H9 (cell line): ENCODE results near the gene PSTPIP1. TPM values are rescaled to one million over a fixed set of nuclear protein-coding genes. Genes with fewer than 3 reads are reported as not detected.
A peak's percentile ranks its signal among the peaks of the same experiment; 100 is the strongest.

Source experiments
- DNase-seq: peaks from one replicate; pipeline ENCODE4 v3.0.0-alpha.2; 2017
- H2AFZ ChIP-seq: one replicate; pipeline ENCODE4 v1.6.1; 2013; ENCODE audit warnings: mild to moderate bottlenecking, low read length, control low read depth, moderate library complexity
- H2AK5ac ChIP-seq: 2 replicates; pipeline ENCODE4 v1.6.1; 2013; ENCODE audit warnings: low read length, control low read depth, mixed read lengths; ENCODE audit not compliant: insufficient read length
- H2BK120ac ChIP-seq: one replicate; pipeline ENCODE4 v1.6.1; 2013; ENCODE audit warnings: low read depth, mild to moderate bottlenecking, low read length, control low read depth, inconsistent platforms; ENCODE audit not compliant: poor library complexity, severe bottlenecking
- H2BK12ac ChIP-seq: 2 replicates; pipeline ENCODE4 v1.6.1; 2013; ENCODE audit warnings: low read length, control low read depth, mixed read lengths, low read depth; ENCODE audit not compliant: insufficient read length
- H2BK15ac ChIP-seq: 2 replicates; pipeline ENCODE4 v1.6.1; 2013; ENCODE audit warnings: low read depth, low read length, control low read depth
- H2BK20ac ChIP-seq: one replicate; pipeline ENCODE4 v1.6.1; 2013; ENCODE audit warnings: low read depth, mild to moderate bottlenecking, low read length, control low read depth, inconsistent platforms; ENCODE audit not compliant: poor library complexity, severe bottlenecking
- H2BK5ac ChIP-seq: 2 replicates; pipeline ENCODE4 v1.6.1; 2013; ENCODE audit warnings: low read length, control low read depth, mixed read lengths; ENCODE audit not compliant: insufficient read length
- H3K14ac ChIP-seq: 2 replicates; pipeline ENCODE4 v1.6.1; 2013; ENCODE audit warnings: low read length, control low read depth; ENCODE audit not compliant: insufficient read depth
- H3K18ac ChIP-seq: 2 replicates; pipeline ENCODE4 v1.6.1; 2013; ENCODE audit warnings: low read depth, mild to moderate bottlenecking, mixed read lengths, low read length, control low read depth; ENCODE audit not compliant: insufficient read length
- H3K23ac ChIP-seq: 2 replicates; pipeline ENCODE4 v1.6.1; 2013; ENCODE audit warnings: low read length, control low read depth, mixed read lengths, low read depth; ENCODE audit not compliant: insufficient read length
- H3K23me2 ChIP-seq: 2 replicates; pipeline ENCODE4 v1.6.1; 2013; ENCODE audit warnings: low read depth, mild to moderate bottlenecking, mixed read lengths, low read length, control low read depth; ENCODE audit not compliant: insufficient read length, poor library complexity, severe bottlenecking
- H3K27ac ChIP-seq: 2 replicates; pipeline ENCODE4 v1.5.1; 2013; ENCODE audit warnings: low read length, control low read depth, mixed read lengths, low read depth; ENCODE audit not compliant: insufficient read length
- H3K27me3 ChIP-seq: 2 replicates; pipeline ENCODE4 v1.6.1; 2013; ENCODE audit warnings: low read length, control low read depth, inconsistent platforms; ENCODE audit not compliant: insufficient read depth
- H3K4ac ChIP-seq: 2 replicates; pipeline ENCODE4 v1.6.1; 2013; ENCODE audit warnings: low read depth, mild to moderate bottlenecking, control low read depth, inconsistent platforms, low read length, moderate library complexity
- H3K4me1 ChIP-seq: 2 replicates; pipeline ENCODE4 v1.6.1; 2013; ENCODE audit warnings: low read length, control low read depth, inconsistent platforms; ENCODE audit not compliant: insufficient read depth
- H3K4me2 ChIP-seq: 2 replicates; pipeline ENCODE4 v1.6.1; 2013; ENCODE audit warnings: low read length, control low read depth, mixed read lengths; ENCODE audit not compliant: insufficient read length, insufficient read depth
- H3K56ac ChIP-seq: 2 replicates; pipeline ENCODE4 v1.6.1; 2013; ENCODE audit warnings: low read depth, mild to moderate bottlenecking, mixed read lengths, low read length, control low read depth; ENCODE audit not compliant: insufficient read length
- H3K79me1 ChIP-seq: 2 replicates; pipeline ENCODE4 v1.6.1; 2013; ENCODE audit warnings: low read depth, mild to moderate bottlenecking, moderate library complexity, low read length, control low read depth, inconsistent platforms; ENCODE audit not compliant: insufficient read depth, poor library complexity, severe bottlenecking
- H3K79me2 ChIP-seq: 2 replicates; pipeline ENCODE4 v1.6.1; 2013; ENCODE audit warnings: low read length, control low read depth, inconsistent platforms; ENCODE audit not compliant: insufficient read depth
- H3K9ac ChIP-seq: 2 replicates; pipeline ENCODE4 v1.6.1; 2013; ENCODE audit warnings: low read length, control low read depth, mixed read lengths; ENCODE audit not compliant: insufficient read length; ENCODE audit errors: extremely low read depth
- H3K9me3 ChIP-seq: one replicate; pipeline ENCODE4 v1.6.1; 2013; ENCODE audit warnings: low read depth, low read length, inconsistent platforms; ENCODE audit not compliant: control insufficient read depth
- H3T11ph ChIP-seq: one replicate; pipeline ENCODE4 v1.6.1; 2013; ENCODE audit warnings: mild to moderate bottlenecking, low read length, control low read depth, inconsistent platforms
- H4K20me1 ChIP-seq: one replicate; pipeline ENCODE4 v1.6.1; 2013; ENCODE audit not compliant: control insufficient read depth, insufficient read length, insufficient read depth
- H4K5ac ChIP-seq: 2 replicates; pipeline ENCODE4 v1.6.1; 2013; ENCODE audit warnings: low read depth, mild to moderate bottlenecking, mixed read lengths, low read length, control low read depth; ENCODE audit not compliant: insufficient read length
- H4K8ac ChIP-seq: replicated peaks from 2 replicates; pipeline ENCODE4 v1.6.1; 2013; ENCODE audit warnings: low read length, control low read depth, mixed read lengths, low read depth; ENCODE audit not compliant: insufficient read length
- H4K91ac ChIP-seq: 2 replicates; pipeline ENCODE4 v1.6.1; 2013; ENCODE audit warnings: low read depth, mild to moderate bottlenecking, moderate library complexity, mixed read lengths, low read length, control low read depth; ENCODE audit not compliant: insufficient read length
- H3K27ac Mint-ChIP-seq, 3 experiments: 2 replicates in 2 of 3; 3 replicates in 1 of 3; pipeline ENCODE4 v1.8.0; 2020 to 2021; ENCODE audit warnings: mixed read lengths in 3 of 3, mild to moderate bottlenecking in 1 of 3, moderate library complexity in 1 of 3
- H3K27me3 Mint-ChIP-seq: 2 replicates; pipeline ENCODE4 v1.8.0; 2021; ENCODE audit warnings: low read depth, mild to moderate bottlenecking, moderate library complexity, mixed read lengths
- H3K36me3 Mint-ChIP-seq, 3 experiments: 2 replicates in 2 of 3; 3 replicates in 1 of 3; pipeline ENCODE4 v1.8.0; 2020 to 2021; ENCODE audit warnings: low read depth in 3 of 3, mixed read lengths in 3 of 3; ENCODE audit not compliant: insufficient read depth in 1 of 3
- H3K4me1 Mint-ChIP-seq, 2 experiments: 2 replicates each; pipeline ENCODE4 v1.8.0; 2020; ENCODE audit warnings: mixed read lengths in 2 of 2
- H3K4me3 Mint-ChIP-seq, 2 experiments: 2 replicates in 1 of 2; 3 replicates in 1 of 2; pipeline ENCODE4 v1.8.0; 2020 to 2021; ENCODE audit warnings: mild to moderate bottlenecking in 2 of 2, mixed read lengths in 2 of 2, moderate library complexity in 1 of 2
- H3K9me3 Mint-ChIP-seq, 2 experiments: 2 replicates in 1 of 2; 3 replicates in 1 of 2; pipeline ENCODE4 v1.8.0; 2020; ENCODE audit warnings: mild to moderate bottlenecking in 2 of 2, mixed read lengths in 2 of 2, moderate library complexity in 1 of 2
- CTCF ChIP-seq: fragments of 200-600 bp; sonication (generic); conservative IDR thresholded peaks from 3 replicates; pipeline ENCODE4 v1.8.0; 2021; ENCODE audit warnings: antibody characterized with exemption, mild to moderate bottlenecking
- WGBS: extraction: QIAGEN DNeasy Blood & Tissue Kit; methylation state at CpG from one replicate; pipeline ENCODE4 v1.1.7; 2013; ENCODE audit warnings: missing lambda C conversion rate, low lambda C conversion rate, mixed read lengths; ENCODE audit not compliant: insufficient read length; ENCODE audit errors: extremely low coverage; 5-methylcytosine and 5-hydroxymethylcytosine counted together
- total RNA-seq: library from RNA; stranded (reverse); gene quantifications from 2 replicates; pipeline ENCODE4 v1.2.1, GENCODE V29; 2021

PSTPIP1 gene
- total RNA-seq, 1 experiment from 2014 or later = 1.8 TPM

GRCh38 chr15:77040673-77041072, 45.7 kb downstream of the PSTPIP1 start:
- H4K20me1 ChIP-seq = no peaks in the 10 kb centered on the region
- H3K14ac ChIP-seq = no peak overlapping the region
- no peak overlapping the region for H2BK12ac ChIP-seq
- H3K27ac ChIP-seq = no peak overlapping the region
- H2AK5ac ChIP-seq = no peak overlapping the region
- no peak overlapping the region for H4K8ac ChIP-seq
- no CpG with 5 or more reads among the region's 5 CpGs for WGBS
- Mint-ChIP-seq H3K4me3 (no peak overlapping the region; a peak in 1 of 5 replicates), H3K36me3 (peaks cover 25 to 54% (median 53%) of the 10 kb centered on the region in 3 experiments), H3K27ac (peak overlapping the region in 1 of 3 experiments; percentile 46; a peak in 3 of 7 replicates), H3K27me3 (peaks cover 4% of the 10 kb centered on the region; the same call in 1 of the 2 replicates), H3K4me1 (no peaks in the 10 kb centered on the region), H3K9me3 (peaks cover 17 to 18% of the 10 kb centered on the region in 2 experiments)
- no peak overlapping the region for H3K18ac ChIP-seq
- no peak overlapping the region for H3K56ac ChIP-seq
- H3T11ph ChIP-seq = no peak overlapping the region
- H3K4ac ChIP-seq = no peak overlapping the region
- no peaks in the 10 kb centered on the region for H3K79me1 ChIP-seq
- no peaks in the 10 kb centered on the region for H3K4me1 ChIP-seq
- no peak overlapping the region for H4K91ac ChIP-seq
- no peaks in the 10 kb centered on the region for H3K23me2 ChIP-seq
- H2BK5ac ChIP-seq = no peak overlapping the region
- no peak for TF ChIP-seq CTCF
- no peak overlapping the region for H2AFZ ChIP-seq
- no peak overlapping the region for H4K5ac ChIP-seq
- DNase-seq = no peak
- H2BK20ac ChIP-seq = no peak overlapping the region
- no peak overlapping the region for H3K4me2 ChIP-seq
- no peak overlapping the region for H3K9ac ChIP-seq
- H2BK120ac ChIP-seq = no peak overlapping the region
- no peak overlapping the region for H3K23ac ChIP-seq
- no peaks in the 10 kb centered on the region for H3K27me3 ChIP-seq
- no peaks in the 10 kb centered on the region for H3K9me3 ChIP-seq
- no peak overlapping the region for H2BK15ac ChIP-seq
- H3K79me2 ChIP-seq = no peaks in the 10 kb centered on the region
